Transverse colon (tissue), 4 donors: ENCODE results near the gene LOC101059915.

Experiments used
- CTCF ChIP-seq, 5 experiments: fragments of 200-600 bp in 3 of 5; fragments of 450-650 bp in 2 of 5; sonication (generic) in 3 of 5; IDR thresholded peaks; 1 replicate in 2 of 5; 2 replicates in 3 of 5; pipeline ENCODE4 v1.5.1; 2016 to 2017; ENCODE audit warnings: antibody characterized with exemption in 5 of 5, inconsistent platforms in 3 of 5, mild to moderate bottlenecking in 2 of 5, moderate library complexity in 1 of 5
- EP300 ChIP-seq: sonication (generic); formaldehyde crosslinking; IDR thresholded peaks from one replicate; pipeline ENCODE4 v1.6.1; 2017; ENCODE audit warnings: antibody characterized with exemption, low read depth
- POLR2A ChIP-seq: fragments of 450-650 bp; IDR thresholded peaks from one replicate; pipeline ENCODE4 v1.6.1; 2016; ENCODE audit warnings: antibody characterized with exemption, mild to moderate bottlenecking, moderate library complexity
- POLR2AphosphoS5 ChIP-seq, 3 donors: sonication (generic); formaldehyde crosslinking; IDR thresholded peaks; one replicate each; pipeline ENCODE4 v1.6.1; 2016; ENCODE audit warnings: antibody characterized with exemption in 3 of 3

- TF ChIP-seq POLR2AphosphoS5 (IDR thresholded peaks at IDR 0.05) = no peak
- no peak for TF ChIP-seq CTCF (IDR thresholded peaks at IDR 0.05)
- TF ChIP-seq POLR2A = no peak
- no peak for TF ChIP-seq EP300
These were observed 48.6 kb upstream of the LOC101059915 start for GRCh38 chrX:71618787-71619186.
